Body of pancreas (tissue), 4 donors: ENCODE results near the gene ITGA8.

Experiments
- CTCF ChIP-seq, 7 experiments: fragments of 450-650 bp in 4 of 7; fragments of 200-600 bp in 3 of 7; sonication (generic) in 3 of 7; IDR thresholded peaks; one replicate each; pipeline ENCODE4 v1.5.1; 2016 to 2019; ENCODE audit warnings: antibody characterized with exemption in 7 of 7
- POLR2A ChIP-seq, 3 donors: fragments of 450-650 bp; IDR thresholded peaks; one replicate each; pipeline ENCODE4 v1.6.1; 2016; ENCODE audit warnings: antibody characterized with exemption in 3 of 3, mild to moderate bottlenecking in 2 of 3

GRCh38 chr10:15730341-15730740 is 10.6 kb upstream of the ITGA8 start:
- TF ChIP-seq CTCF (IDR thresholded peaks at IDR 0.05) = no peak
- TF ChIP-seq POLR2A (IDR thresholded peaks at IDR 0.05) = no peak
